ENCODE measurements around the gene ACTL7B. TPM values are rescaled to one million over a fixed set of nuclear protein-coding genes. Genes with fewer than 3 reads are reported as not detected.

Gene ACTL7B
- total and polyA plus RNA-seq, 10 of the 15 experiments (the other 5 are each of a cell fraction or from before 2014, with no cell fraction given) = not detected

- H3K9ac ChIP-seq (ENCODE audit: control insufficient read depth, insufficient read depth, low read length) = no peak overlapping the region
- intact Hi-C loops (cut with micrococcal nuclease; ENCODE audit: unreplicated experiment) = loop anchor here (5.0 kb wide), 2 partner anchors 101 to 616 kb away; no protein-coding TSS in a partner anchor
- H4K20me1 ChIP-seq (ENCODE audit: control insufficient read depth, insufficient read depth) = no peaks in the 10 kb centered on the region
- H3K27me3 ChIP-seq (replicated peaks in 1 of 2; ENCODE audit: control insufficient read depth in 2 of 2, insufficient read depth in 2 of 2, low read length in 1 of 2) = peaks cover 0 to 2% of the 10 kb centered on the region in 2 experiments; a peak in 2 of 4 replicates
- FAIRE-seq (no peak), DNase-seq (ENCODE audit: low read depth, low spot score) (no peak), ATAC-seq (no peak)
- no peak for TF ChIP-seq BRCA1 (IDR thresholded peaks at IDR 0.05; ENCODE audit: low read depth, low read length)
- TF ChIP-seq NFIC (IDR thresholded peaks at IDR 0.05; ENCODE audit: low read depth, low read length) = no peak
- TF ChIP-seq EED (IDR thresholded peaks at IDR 0.05; ENCODE audit: low read depth) = no peak
- TF ChIP-seq NR2C2 (IDR thresholded peaks at IDR 0.05; ENCODE audit: borderline replicate concordance, control insufficient read depth, insufficient read length, low read depth) = no peak
- TF ChIP-seq POLR2AphosphoS2 (IDR thresholded peaks at IDR 0.05; ENCODE audit: low read depth, low read length) = no peak
- no peak for TF ChIP-seq ZNF207 (IDR thresholded peaks at IDR 0.05; ENCODE audit: borderline replicate concordance)
- TF ChIP-seq SREBF1 (IDR thresholded peaks at IDR 0.05; ENCODE audit: low read length) = no peak
- TF ChIP-seq, protein P1, sequence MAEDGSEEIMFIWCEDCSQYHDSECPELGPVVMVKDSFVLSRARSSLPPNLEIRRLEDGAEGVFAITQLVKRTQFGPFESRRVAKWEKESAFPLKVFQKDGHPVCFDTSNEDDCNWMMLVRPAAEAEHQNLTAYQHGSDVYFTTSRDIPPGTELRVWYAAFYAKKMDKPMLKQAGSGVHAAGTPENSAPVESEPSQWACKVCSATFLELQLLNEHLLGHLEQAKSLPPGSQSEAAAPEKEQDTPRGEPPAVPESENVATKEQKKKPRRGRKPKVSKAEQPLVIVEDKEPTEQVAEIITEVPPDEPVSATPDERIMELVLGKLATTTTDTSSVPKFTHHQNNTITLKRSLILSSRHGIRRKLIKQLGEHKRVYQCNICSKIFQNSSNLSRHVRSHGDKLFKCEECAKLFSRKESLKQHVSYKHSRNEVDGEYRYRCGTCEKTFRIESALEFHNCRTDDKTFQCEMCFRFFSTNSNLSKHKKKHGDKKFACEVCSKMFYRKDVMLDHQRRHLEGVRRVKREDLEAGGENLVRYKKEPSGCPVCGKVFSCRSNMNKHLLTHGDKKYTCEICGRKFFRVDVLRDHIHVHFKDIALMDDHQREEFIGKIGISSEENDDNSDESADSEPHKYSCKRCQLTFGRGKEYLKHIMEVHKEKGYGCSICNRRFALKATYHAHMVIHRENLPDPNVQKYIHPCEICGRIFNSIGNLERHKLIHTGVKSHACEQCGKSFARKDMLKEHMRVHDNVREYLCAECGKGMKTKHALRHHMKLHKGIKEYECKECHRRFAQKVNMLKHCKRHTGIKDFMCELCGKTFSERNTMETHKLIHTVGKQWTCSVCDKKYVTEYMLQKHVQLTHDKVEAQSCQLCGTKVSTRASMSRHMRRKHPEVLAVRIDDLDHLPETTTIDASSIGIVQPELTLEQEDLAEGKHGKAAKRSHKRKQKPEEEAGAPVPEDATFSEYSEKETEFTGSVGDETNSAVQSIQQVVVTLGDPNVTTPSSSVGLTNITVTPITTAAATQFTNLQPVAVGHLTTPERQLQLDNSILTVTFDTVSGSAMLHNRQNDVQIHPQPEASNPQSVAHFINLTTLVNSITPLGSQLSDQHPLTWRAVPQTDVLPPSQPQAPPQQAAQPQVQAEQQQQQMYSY (CRISPR knock-in tag; IDR thresholded peaks at IDR 0.05) = no peak
- no peak for TF ChIP-seq TAF1 (IDR thresholded peaks at IDR 0.05; ENCODE audit: borderline replicate concordance, low read depth, low read length)
- TF ChIP-seq SREBF2 (IDR thresholded peaks at IDR 0.05; ENCODE audit: low read length) = no peak
- no peak for TF ChIP-seq FOS (IDR thresholded peaks at IDR 0.05; ENCODE audit: borderline replicate concordance, extremely low read depth, insufficient read length)
- TF ChIP-seq TARDBP (IDR thresholded peaks at IDR 0.05; ENCODE audit: borderline replicate concordance) = no peak
- TF ChIP-seq ZZZ3 (IDR thresholded peaks at IDR 0.05; ENCODE audit: control insufficient read depth, insufficient read length, low read depth) = no peak
- TF ChIP-seq, protein P2, sequence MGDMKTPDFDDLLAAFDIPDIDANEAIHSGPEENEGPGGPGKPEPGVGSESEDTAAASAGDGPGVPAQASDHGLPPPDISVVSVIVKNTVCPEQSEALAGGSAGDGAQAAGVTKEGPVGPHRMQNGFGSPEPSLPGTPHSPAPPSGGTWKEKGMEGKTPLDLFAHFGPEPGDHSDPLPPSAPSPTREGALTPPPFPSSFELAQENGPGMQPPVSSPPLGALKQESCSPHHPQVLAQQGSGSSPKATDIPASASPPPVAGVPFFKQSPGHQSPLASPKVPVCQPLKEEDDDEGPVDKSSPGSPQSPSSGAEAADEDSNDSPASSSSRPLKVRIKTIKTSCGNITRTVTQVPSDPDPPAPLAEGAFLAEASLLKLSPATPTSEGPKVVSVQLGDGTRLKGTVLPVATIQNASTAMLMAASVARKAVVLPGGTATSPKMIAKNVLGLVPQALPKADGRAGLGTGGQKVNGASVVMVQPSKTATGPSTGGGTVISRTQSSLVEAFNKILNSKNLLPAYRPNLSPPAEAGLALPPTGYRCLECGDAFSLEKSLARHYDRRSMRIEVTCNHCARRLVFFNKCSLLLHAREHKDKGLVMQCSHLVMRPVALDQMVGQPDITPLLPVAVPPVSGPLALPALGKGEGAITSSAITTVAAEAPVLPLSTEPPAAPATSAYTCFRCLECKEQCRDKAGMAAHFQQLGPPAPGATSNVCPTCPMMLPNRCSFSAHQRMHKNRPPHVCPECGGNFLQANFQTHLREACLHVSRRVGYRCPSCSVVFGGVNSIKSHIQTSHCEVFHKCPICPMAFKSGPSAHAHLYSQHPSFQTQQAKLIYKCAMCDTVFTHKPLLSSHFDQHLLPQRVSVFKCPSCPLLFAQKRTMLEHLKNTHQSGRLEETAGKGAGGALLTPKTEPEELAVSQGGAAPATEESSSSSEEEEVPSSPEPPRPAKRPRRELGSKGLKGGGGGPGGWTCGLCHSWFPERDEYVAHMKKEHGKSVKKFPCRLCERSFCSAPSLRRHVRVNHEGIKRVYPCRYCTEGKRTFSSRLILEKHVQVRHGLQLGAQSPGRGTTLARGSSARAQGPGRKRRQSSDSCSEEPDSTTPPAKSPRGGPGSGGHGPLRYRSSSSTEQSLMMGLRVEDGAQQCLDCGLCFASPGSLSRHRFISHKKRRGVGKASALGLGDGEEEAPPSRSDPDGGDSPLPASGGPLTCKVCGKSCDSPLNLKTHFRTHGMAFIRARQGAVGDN (IDR thresholded peaks at IDR 0.05) = no peak
- TF ChIP-seq KLF5 (IDR thresholded peaks at IDR 0.05; ENCODE audit: partially characterized antibody) = no peak
- TF ChIP-seq CHD2 (IDR thresholded peaks at IDR 0.05; ENCODE audit: borderline replicate concordance, low read depth, low read length) = no peak
- H3K79me2 ChIP-seq (ENCODE audit: control insufficient read depth, insufficient read depth, low read length) = no peaks in the 10 kb centered on the region
- in situ Hi-C loops (cut with MboI) = no loop called here
- RAD21 ChIA-PET (ENCODE audit: unreplicated experiment) = interaction anchor here (1.7 kb wide), 1 partner anchor 103 kb away, joined by 8 read pairs; no protein-coding TSS in a partner anchor
- no peaks in the 10 kb centered on the region for H3K36me3 ChIP-seq (ENCODE audit: control insufficient read depth in 2 of 2, insufficient read depth in 2 of 2, low read length in 1 of 2)
- CTCF ChIA-PET = interaction anchor here (1.3 to 4.7 kb wide), 3 partner anchors 43 to 103 kb away, joined by 5 to 29 read pairs (median 6); no protein-coding TSS in a partner anchor
- no peaks in the 10 kb centered on the region for H3K9me3 ChIP-seq (replicated peaks; ENCODE audit: control insufficient read depth, insufficient read depth, low read length)
- POLR2A ChIA-PET = no interaction called here
- no TSS peak for BruUV-seq (replicated peaks)
- no peak overlapping the region for H2AFZ ChIP-seq (ENCODE audit: control insufficient read depth, low read depth, low read length)
- SMC1A ChIA-PET (ENCODE audit: uncharacterized antibody, unreplicated experiment) = interaction anchor here (1.3 to 2.1 kb wide), 3 partner anchors 99 to 103 kb away, joined by 3 to 6 read pairs (median 4); no protein-coding TSS in a partner anchor
- no peak overlapping the region for H3K27ac ChIP-seq (ENCODE audit: control insufficient read depth, insufficient read depth)
- WGBS (ENCODE audit: insufficient coverage, insufficient replicate concordance, low lambda C conversion rate, missing lambda C conversion rate) = 9% methylated on average over 3 of the region's 3 CpGs
- H3K4me2 ChIP-seq (ENCODE audit: control insufficient read depth, insufficient read depth) = no peak overlapping the region
- no peaks in the 10 kb centered on the region for H3K4me1 ChIP-seq (ENCODE audit: control insufficient read depth, insufficient read depth, low read length)
- no peak overlapping the region for H3K4me3 ChIP-seq
Measured at GRCh38 chr9:108851138-108851537, 4.6 kb downstream of the ACTL7B start.
